H9 (cell line): ENCODE data around the gene C2CD2. TPM values are rescaled to one million over a fixed set of nuclear protein-coding genes. Genes with fewer than 3 reads are reported as not detected.

ENCODE experiments used
- DNase-seq: peaks from one replicate; pipeline ENCODE4 v3.0.0-alpha.2; 2017
- H2AFZ ChIP-seq: one replicate; pipeline ENCODE4 v1.6.1; 2013; ENCODE audit warnings: mild to moderate bottlenecking, low read length, control low read depth, moderate library complexity
- H2AK5ac ChIP-seq: 2 replicates; pipeline ENCODE4 v1.6.1; 2013; ENCODE audit warnings: low read length, control low read depth, mixed read lengths; ENCODE audit not compliant: insufficient read length
- H2BK120ac ChIP-seq: one replicate; pipeline ENCODE4 v1.6.1; 2013; ENCODE audit warnings: low read depth, mild to moderate bottlenecking, low read length, control low read depth, inconsistent platforms; ENCODE audit not compliant: poor library complexity, severe bottlenecking
- H2BK12ac ChIP-seq: 2 replicates; pipeline ENCODE4 v1.6.1; 2013; ENCODE audit warnings: low read length, control low read depth, mixed read lengths, low read depth; ENCODE audit not compliant: insufficient read length
- H2BK15ac ChIP-seq: 2 replicates; pipeline ENCODE4 v1.6.1; 2013; ENCODE audit warnings: low read depth, low read length, control low read depth
- H2BK20ac ChIP-seq: one replicate; pipeline ENCODE4 v1.6.1; 2013; ENCODE audit warnings: low read depth, mild to moderate bottlenecking, low read length, control low read depth, inconsistent platforms; ENCODE audit not compliant: poor library complexity, severe bottlenecking
- H2BK5ac ChIP-seq: 2 replicates; pipeline ENCODE4 v1.6.1; 2013; ENCODE audit warnings: low read length, control low read depth, mixed read lengths; ENCODE audit not compliant: insufficient read length
- H3K14ac ChIP-seq: 2 replicates; pipeline ENCODE4 v1.6.1; 2013; ENCODE audit warnings: low read length, control low read depth; ENCODE audit not compliant: insufficient read depth
- H3K18ac ChIP-seq: 2 replicates; pipeline ENCODE4 v1.6.1; 2013; ENCODE audit warnings: low read depth, mild to moderate bottlenecking, mixed read lengths, low read length, control low read depth; ENCODE audit not compliant: insufficient read length
- H3K23ac ChIP-seq: 2 replicates; pipeline ENCODE4 v1.6.1; 2013; ENCODE audit warnings: low read length, control low read depth, mixed read lengths, low read depth; ENCODE audit not compliant: insufficient read length
- H3K23me2 ChIP-seq: 2 replicates; pipeline ENCODE4 v1.6.1; 2013; ENCODE audit warnings: low read depth, mild to moderate bottlenecking, mixed read lengths, low read length, control low read depth; ENCODE audit not compliant: insufficient read length, poor library complexity, severe bottlenecking
- H3K27ac ChIP-seq: 2 replicates; pipeline ENCODE4 v1.5.1; 2013; ENCODE audit warnings: low read length, control low read depth, mixed read lengths, low read depth; ENCODE audit not compliant: insufficient read length
- H3K27me3 ChIP-seq: 2 replicates; pipeline ENCODE4 v1.6.1; 2013; ENCODE audit warnings: low read length, control low read depth, inconsistent platforms; ENCODE audit not compliant: insufficient read depth
- H3K4ac ChIP-seq: 2 replicates; pipeline ENCODE4 v1.6.1; 2013; ENCODE audit warnings: low read depth, mild to moderate bottlenecking, control low read depth, inconsistent platforms, low read length, moderate library complexity
- H3K4me1 ChIP-seq: 2 replicates; pipeline ENCODE4 v1.6.1; 2013; ENCODE audit warnings: low read length, control low read depth, inconsistent platforms; ENCODE audit not compliant: insufficient read depth
- H3K4me2 ChIP-seq: 2 replicates; pipeline ENCODE4 v1.6.1; 2013; ENCODE audit warnings: low read length, control low read depth, mixed read lengths; ENCODE audit not compliant: insufficient read length, insufficient read depth
- H3K56ac ChIP-seq: 2 replicates; pipeline ENCODE4 v1.6.1; 2013; ENCODE audit warnings: low read depth, mild to moderate bottlenecking, mixed read lengths, low read length, control low read depth; ENCODE audit not compliant: insufficient read length
- H3K79me1 ChIP-seq: 2 replicates; pipeline ENCODE4 v1.6.1; 2013; ENCODE audit warnings: low read depth, mild to moderate bottlenecking, moderate library complexity, low read length, control low read depth, inconsistent platforms; ENCODE audit not compliant: insufficient read depth, poor library complexity, severe bottlenecking
- H3K79me2 ChIP-seq: 2 replicates; pipeline ENCODE4 v1.6.1; 2013; ENCODE audit warnings: low read length, control low read depth, inconsistent platforms; ENCODE audit not compliant: insufficient read depth
- H3K9ac ChIP-seq: 2 replicates; pipeline ENCODE4 v1.6.1; 2013; ENCODE audit warnings: low read length, control low read depth, mixed read lengths; ENCODE audit not compliant: insufficient read length; ENCODE audit errors: extremely low read depth
- H3K9me3 ChIP-seq: one replicate; pipeline ENCODE4 v1.6.1; 2013; ENCODE audit warnings: low read depth, low read length, inconsistent platforms; ENCODE audit not compliant: control insufficient read depth
- H3T11ph ChIP-seq: one replicate; pipeline ENCODE4 v1.6.1; 2013; ENCODE audit warnings: mild to moderate bottlenecking, low read length, control low read depth, inconsistent platforms
- H4K20me1 ChIP-seq: one replicate; pipeline ENCODE4 v1.6.1; 2013; ENCODE audit not compliant: control insufficient read depth, insufficient read length, insufficient read depth
- H4K5ac ChIP-seq: 2 replicates; pipeline ENCODE4 v1.6.1; 2013; ENCODE audit warnings: low read depth, mild to moderate bottlenecking, mixed read lengths, low read length, control low read depth; ENCODE audit not compliant: insufficient read length
- H4K8ac ChIP-seq: replicated peaks from 2 replicates; pipeline ENCODE4 v1.6.1; 2013; ENCODE audit warnings: low read length, control low read depth, mixed read lengths, low read depth; ENCODE audit not compliant: insufficient read length
- H4K91ac ChIP-seq: 2 replicates; pipeline ENCODE4 v1.6.1; 2013; ENCODE audit warnings: low read depth, mild to moderate bottlenecking, moderate library complexity, mixed read lengths, low read length, control low read depth; ENCODE audit not compliant: insufficient read length
- H3K27ac Mint-ChIP-seq, 3 experiments: 2 replicates in 2 of 3; 3 replicates in 1 of 3; pipeline ENCODE4 v1.8.0; 2020 to 2021; ENCODE audit warnings: mixed read lengths in 3 of 3, mild to moderate bottlenecking in 1 of 3, moderate library complexity in 1 of 3
- H3K27me3 Mint-ChIP-seq: 2 replicates; pipeline ENCODE4 v1.8.0; 2021; ENCODE audit warnings: low read depth, mild to moderate bottlenecking, moderate library complexity, mixed read lengths
- H3K36me3 Mint-ChIP-seq, 3 experiments: 2 replicates in 2 of 3; 3 replicates in 1 of 3; pipeline ENCODE4 v1.8.0; 2020 to 2021; ENCODE audit warnings: low read depth in 3 of 3, mixed read lengths in 3 of 3; ENCODE audit not compliant: insufficient read depth in 1 of 3
- H3K4me1 Mint-ChIP-seq, 2 experiments: 2 replicates each; pipeline ENCODE4 v1.8.0; 2020; ENCODE audit warnings: mixed read lengths in 2 of 2
- H3K4me3 Mint-ChIP-seq, 2 experiments: 2 replicates in 1 of 2; 3 replicates in 1 of 2; pipeline ENCODE4 v1.8.0; 2020 to 2021; ENCODE audit warnings: mild to moderate bottlenecking in 2 of 2, mixed read lengths in 2 of 2, moderate library complexity in 1 of 2
- H3K9me3 Mint-ChIP-seq, 2 experiments: 2 replicates in 1 of 2; 3 replicates in 1 of 2; pipeline ENCODE4 v1.8.0; 2020; ENCODE audit warnings: mild to moderate bottlenecking in 2 of 2, mixed read lengths in 2 of 2, moderate library complexity in 1 of 2
- WGBS: extraction: QIAGEN DNeasy Blood & Tissue Kit; methylation state at CpG from one replicate; pipeline ENCODE4 v1.1.7; 2013; ENCODE audit warnings: missing lambda C conversion rate, low lambda C conversion rate, mixed read lengths; ENCODE audit not compliant: insufficient read length; ENCODE audit errors: extremely low coverage; 5-methylcytosine and 5-hydroxymethylcytosine counted together
- total RNA-seq: library from RNA; stranded (reverse); gene quantifications from 2 replicates; pipeline ENCODE4 v1.2.1, GENCODE V29; 2021
- TF ChIP-seq, protein P1 (sequence below): fragments of 200-600 bp; sonication (generic); conservative IDR thresholded peaks from 3 replicates; pipeline ENCODE4 v1.8.0; 2021; ENCODE audit warnings: antibody characterized with exemption, mild to moderate bottlenecking

C2CD2 gene
- total RNA-seq, 1 experiment from 2014 or later: 14.6 TPM

DNA sequence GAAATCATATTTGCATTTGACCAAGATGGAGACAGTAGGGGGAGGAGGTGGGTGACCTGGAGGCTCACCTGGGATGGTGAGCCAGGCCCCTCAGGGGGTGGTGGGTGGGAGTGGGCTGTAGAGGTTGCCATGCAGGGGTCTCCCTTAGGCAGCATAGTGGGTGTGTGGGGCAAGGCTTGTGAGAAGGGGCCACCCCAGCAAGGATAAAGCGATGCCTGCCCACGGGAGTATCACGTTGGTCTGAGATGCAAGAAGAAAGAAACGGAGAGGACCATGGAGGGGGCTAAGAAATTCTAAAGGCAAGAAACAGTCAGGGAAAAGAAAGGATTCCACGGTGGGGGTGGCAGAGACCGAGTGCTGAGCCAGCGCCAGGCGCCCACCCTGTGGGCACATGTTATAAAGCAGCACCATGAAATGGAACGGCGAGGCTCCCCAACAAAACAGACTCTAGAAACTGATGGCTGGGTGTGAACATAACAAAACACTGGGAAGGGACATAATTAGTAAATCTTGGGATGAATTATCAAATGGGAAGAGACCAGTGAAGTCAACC, 11.7 kb upstream of the C2CD2 start:
- Histone ChIP-seq H3T11ph (no peak overlapping the region), H4K20me1 (no peaks in the 10 kb centered on the region), H3K18ac (no peak overlapping the region), H3K9me3 (no peaks in the 10 kb centered on the region), H4K8ac (no peak overlapping the region), H3K27ac (no peak overlapping the region), H2AK5ac (no peak overlapping the region), H3K79me1 (no peaks in the 10 kb centered on the region), H2BK120ac (no peak overlapping the region), H2BK12ac (no peak overlapping the region), H4K5ac (no peak overlapping the region), H3K23me2 (no peaks in the 10 kb centered on the region), H2AFZ (no peak overlapping the region), H2BK5ac (no peak overlapping the region), H3K9ac (no peak overlapping the region), H3K79me2 (no peaks in the 10 kb centered on the region), H3K56ac (no peak overlapping the region), H3K4ac (no peak overlapping the region), H3K4me2 (no peak overlapping the region), H3K23ac (no peak overlapping the region), H3K14ac (no peak overlapping the region), H2BK15ac (no peak overlapping the region), H2BK20ac (no peak overlapping the region), H3K4me1 (no peaks in the 10 kb centered on the region), H3K27me3 (no peaks in the 10 kb centered on the region), H4K91ac (no peak overlapping the region)
- no peak overlapping the region for H3K4me3 Mint-ChIP-seq
- H3K27ac Mint-ChIP-seq: no peak overlapping the region
- H3K4me1 Mint-ChIP-seq: peaks cover 33 to 37% of the 10 kb centered on the region in 2 experiments
- no peak for DNase-seq
- no peaks in the 10 kb centered on the region for H3K36me3 Mint-ChIP-seq
- H3K27me3 Mint-ChIP-seq: peaks cover 10% of the 10 kb centered on the region
- no peaks in the 10 kb centered on the region for H3K9me3 Mint-ChIP-seq
- TF ChIP-seq, protein P1, sequence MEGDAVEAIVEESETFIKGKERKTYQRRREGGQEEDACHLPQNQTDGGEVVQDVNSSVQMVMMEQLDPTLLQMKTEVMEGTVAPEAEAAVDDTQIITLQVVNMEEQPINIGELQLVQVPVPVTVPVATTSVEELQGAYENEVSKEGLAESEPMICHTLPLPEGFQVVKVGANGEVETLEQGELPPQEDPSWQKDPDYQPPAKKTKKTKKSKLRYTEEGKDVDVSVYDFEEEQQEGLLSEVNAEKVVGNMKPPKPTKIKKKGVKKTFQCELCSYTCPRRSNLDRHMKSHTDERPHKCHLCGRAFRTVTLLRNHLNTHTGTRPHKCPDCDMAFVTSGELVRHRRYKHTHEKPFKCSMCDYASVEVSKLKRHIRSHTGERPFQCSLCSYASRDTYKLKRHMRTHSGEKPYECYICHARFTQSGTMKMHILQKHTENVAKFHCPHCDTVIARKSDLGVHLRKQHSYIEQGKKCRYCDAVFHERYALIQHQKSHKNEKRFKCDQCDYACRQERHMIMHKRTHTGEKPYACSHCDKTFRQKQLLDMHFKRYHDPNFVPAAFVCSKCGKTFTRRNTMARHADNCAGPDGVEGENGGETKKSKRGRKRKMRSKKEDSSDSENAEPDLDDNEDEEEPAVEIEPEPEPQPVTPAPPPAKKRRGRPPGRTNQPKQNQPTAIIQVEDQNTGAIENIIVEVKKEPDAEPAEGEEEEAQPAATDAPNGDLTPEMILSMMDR: no peak
- no CpG with 5 or more reads among the region's 10 CpGs for WGBS
